ENCODE measurements around the gene SLC24A3.

The SLC24A3 gene

GRCh38 chr20:19370076-19371075, 157.9 kb downstream of the SLC24A3 start:
- no peak overlapping the region for H3K4me3 ChIP-seq (ENCODE audit: low read depth, low read length)
- DNase-seq (ENCODE audit: low read depth), result no peak
- TF ChIP-seq MYC (IDR thresholded peaks at IDR 0.05; ENCODE audit: low read depth, low read length), result no peak
- TF ChIP-seq CTCF (IDR thresholded peaks at IDR 0.05; ENCODE audit: low read depth, low read length), result no peak
- no peak for TF ChIP-seq POLR2A (IDR thresholded peaks at IDR 0.05; ENCODE audit: extremely low read depth, insufficient read length)
- TF ChIP-seq MAX (IDR thresholded peaks at IDR 0.05; ENCODE audit: low read depth, low read length), result no peak

- no peak for DNase-seq (ENCODE audit: low read depth)
- TF ChIP-seq MAX (IDR thresholded peaks at IDR 0.05; ENCODE audit: low read depth, low read length) (no peak), MYC (IDR thresholded peaks at IDR 0.05; ENCODE audit: low read depth, low read length) (no peak), POLR2A (IDR thresholded peaks at IDR 0.05; ENCODE audit: extremely low read depth, insufficient read length) (no peak), CTCF (IDR thresholded peaks at IDR 0.05; ENCODE audit: low read depth, low read length) (no peak)
Measured at GRCh38 chr20:19371112-19371511, 158.7 kb downstream of the SLC24A3 start.

GRCh38 chr20:19374216-19374615, 161.8 kb downstream of the SLC24A3 start:
- DNase-seq (ENCODE audit: low read depth), result no peak
- no peak overlapping the region for H3K4me3 ChIP-seq (ENCODE audit: low read depth, low read length)
- TF ChIP-seq CTCF (IDR thresholded peaks at IDR 0.05; ENCODE audit: low read depth, low read length), result no peak
- TF ChIP-seq MYC (IDR thresholded peaks at IDR 0.05; ENCODE audit: low read depth, low read length), result no peak
- no peak for TF ChIP-seq POLR2A (IDR thresholded peaks at IDR 0.05; ENCODE audit: extremely low read depth, insufficient read length)
- TF ChIP-seq MAX (IDR thresholded peaks at IDR 0.05; ENCODE audit: low read depth, low read length), result no peak

More at GRCh38 chr20:19371112-19371511, 158.7 kb downstream of the SLC24A3 start:
- no peak overlapping the region for H3K4me3 ChIP-seq (ENCODE audit: low read depth, low read length)

- no peak for TF ChIP-seq MAX (IDR thresholded peaks at IDR 0.05; ENCODE audit: low read depth, low read length)
- TF ChIP-seq POLR2A (IDR thresholded peaks at IDR 0.05; ENCODE audit: extremely low read depth, insufficient read length), result no peak
- TF ChIP-seq MYC (IDR thresholded peaks at IDR 0.05; ENCODE audit: low read depth, low read length), result no peak
- TF ChIP-seq CTCF (IDR thresholded peaks at IDR 0.05; ENCODE audit: low read depth, low read length), result no peak
- H3K4me3 ChIP-seq (ENCODE audit: low read depth, low read length), result no peak overlapping the region
- DNase-seq (ENCODE audit: low read depth), result no peak
Measured at GRCh38 chr20:19375395-19375794, 163.0 kb downstream of the SLC24A3 start.

- no peak overlapping the region for H3K4me3 ChIP-seq (ENCODE audit: low read depth, low read length)
- no peak for TF ChIP-seq MAX (IDR thresholded peaks at IDR 0.05; ENCODE audit: low read depth, low read length)
- TF ChIP-seq MYC (IDR thresholded peaks at IDR 0.05; ENCODE audit: low read depth, low read length), result no peak
- TF ChIP-seq POLR2A (IDR thresholded peaks at IDR 0.05; ENCODE audit: extremely low read depth, insufficient read length), result no peak
- TF ChIP-seq CTCF (IDR thresholded peaks at IDR 0.05; ENCODE audit: low read depth, low read length), result no peak
- DNase-seq (ENCODE audit: low read depth), result no peak
Measured at GRCh38 chr20:19375801-19376200, 163.4 kb downstream of the SLC24A3 start.

Measured in NB4 (cell line).